Measurements from ENCODE around the gene ENAH.
"Not testable (repeated sequence)": the region's sequence is repeated elsewhere in the genome, so short reads cannot be mapped to it uniquely, and the experiment has no call there.

Gene ENAH

GRCh38 chr1:225645194-225645895 is 7.6 kb downstream of the ENAH start:
- DNase-seq (ENCODE audit: low read depth in 2 of 2), result no peak

GRCh38 chr1:225644666-225645065 is 8.3 kb downstream of the ENAH start:
- DNase-seq (ENCODE audit: low read depth in 2 of 2), result no peak

- no peak for DNase-seq (ENCODE audit: low read depth in 2 of 2)
Measured at GRCh38 chr1:225642177-225642576, 10.7 kb downstream of the ENAH start.

GRCh38 chr1:225638853-225639252 is 14.1 kb downstream of the ENAH start:
- no peak for DNase-seq (ENCODE audit: low read depth in 2 of 2)

- no peak for DNase-seq (ENCODE audit: low read depth in 2 of 2)
Measured at GRCh38 chr1:225637651-225638199, 15.2 kb downstream of the ENAH start.

GRCh38 chr1:225636992-225637391 is 15.9 kb downstream of the ENAH start:
- DNase-seq (ENCODE audit: low read depth in 2 of 2), result not testable (repeated sequence)

GRCh38 chr1:225635649-225636048 is 17.3 kb downstream of the ENAH start:
- no peak for DNase-seq (ENCODE audit: low read depth in 2 of 2)

- DNase-seq (ENCODE audit: low read depth in 2 of 2), result not testable (repeated sequence)
Measured at GRCh38 chr1:225632836-225633235, 20.1 kb downstream of the ENAH start.

DNA sequence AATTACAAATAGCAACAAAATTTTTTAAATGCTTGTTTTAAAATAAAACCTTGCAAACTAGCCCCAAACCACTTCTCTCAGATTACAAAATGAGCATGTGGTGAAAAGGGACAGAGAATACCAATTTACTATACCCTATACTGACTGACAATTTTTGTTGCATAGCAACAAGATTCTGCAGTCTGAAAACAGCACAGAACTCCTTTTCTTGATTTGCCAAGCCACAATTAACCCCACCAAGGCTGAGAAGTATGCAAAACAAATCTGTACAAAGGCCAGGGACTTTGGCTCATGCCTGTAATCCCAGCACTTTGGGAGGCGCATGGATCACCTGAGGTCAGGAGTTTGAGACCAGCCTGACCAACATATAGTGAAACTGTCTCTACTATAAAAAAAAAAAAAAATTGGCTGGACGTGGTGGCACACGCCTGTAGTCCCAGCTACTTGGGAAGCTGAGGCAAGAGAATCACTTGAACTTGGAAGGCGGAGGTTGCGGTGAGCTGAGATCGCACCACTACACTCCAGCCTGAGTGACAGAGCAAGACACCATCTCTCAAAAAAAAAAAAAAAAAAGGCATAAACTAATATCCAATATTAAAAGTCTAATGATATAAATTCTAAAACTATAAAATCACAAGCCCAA is 21.8 kb downstream of the ENAH start:
- no peak for DNase-seq (ENCODE audit: low read depth in 2 of 2)

DNA sequence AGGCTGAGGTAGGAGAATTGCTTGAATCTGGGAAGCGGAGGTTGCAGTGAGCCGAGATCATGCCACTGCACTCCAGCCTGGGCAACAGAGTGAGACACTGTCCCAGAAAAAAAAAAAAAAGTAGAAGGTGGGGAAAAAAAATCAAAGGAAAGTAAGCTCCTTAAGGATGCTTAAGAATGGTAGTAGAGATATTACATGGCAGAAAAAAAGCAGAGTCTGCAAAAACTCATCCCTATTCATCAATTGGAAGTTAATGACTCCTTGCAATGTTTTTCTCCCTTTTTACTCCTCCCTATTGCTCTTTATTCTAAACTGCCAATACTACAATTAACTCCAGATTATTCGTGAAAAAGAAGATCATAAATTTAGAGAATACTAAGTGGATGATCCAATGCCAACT is 23.4 kb downstream of the ENAH start:
- no peak for DNase-seq (ENCODE audit: low read depth in 2 of 2)

DNA sequence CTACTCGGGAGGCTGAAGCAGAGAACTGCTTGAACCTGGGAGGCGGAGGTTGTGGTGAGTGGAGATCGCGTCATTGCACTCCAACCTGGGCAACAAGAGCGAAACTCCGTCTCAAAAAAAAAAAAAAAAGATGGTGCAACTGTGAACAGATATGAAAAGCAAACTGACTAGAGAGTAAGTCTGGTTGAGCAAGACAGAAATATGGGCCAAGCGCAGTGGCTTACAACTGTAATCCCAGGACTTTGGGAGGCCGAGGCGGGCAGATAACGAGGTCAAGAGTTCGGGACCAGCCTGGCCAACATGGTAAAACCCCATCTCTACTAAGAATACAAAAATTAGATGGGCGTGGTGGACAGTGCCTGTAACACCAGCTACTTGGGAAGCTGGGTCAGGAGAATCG is 24.1 kb downstream of the ENAH start:
- not testable (repeated sequence) for DNase-seq (ENCODE audit: low read depth in 2 of 2)

GRCh38 chr1:225627304-225627947 is 25.5 kb downstream of the ENAH start:
- DNase-seq (ENCODE audit: low read depth in 2 of 2), result no peak

DNA sequence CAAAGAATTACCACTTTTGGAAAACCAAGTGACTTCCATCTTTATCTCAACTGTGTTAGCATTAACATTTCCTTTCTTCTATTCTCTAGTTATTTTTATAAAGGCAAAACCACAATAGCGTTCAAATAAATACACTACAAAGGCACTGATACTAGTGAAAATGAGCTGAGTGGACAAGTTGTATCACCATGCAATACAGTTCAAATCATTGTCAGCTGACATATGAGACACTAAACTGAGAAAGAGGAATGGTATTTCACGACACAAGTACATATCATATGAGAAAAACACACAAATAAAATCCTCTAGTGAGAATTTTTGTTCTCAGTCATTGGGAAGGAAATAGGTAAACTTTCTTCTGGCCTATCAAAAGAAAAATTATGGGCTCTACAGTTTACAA is 26.2 kb downstream of the ENAH start:
- DNase-seq (ENCODE audit: low read depth in 2 of 2), result no peak

DNA sequence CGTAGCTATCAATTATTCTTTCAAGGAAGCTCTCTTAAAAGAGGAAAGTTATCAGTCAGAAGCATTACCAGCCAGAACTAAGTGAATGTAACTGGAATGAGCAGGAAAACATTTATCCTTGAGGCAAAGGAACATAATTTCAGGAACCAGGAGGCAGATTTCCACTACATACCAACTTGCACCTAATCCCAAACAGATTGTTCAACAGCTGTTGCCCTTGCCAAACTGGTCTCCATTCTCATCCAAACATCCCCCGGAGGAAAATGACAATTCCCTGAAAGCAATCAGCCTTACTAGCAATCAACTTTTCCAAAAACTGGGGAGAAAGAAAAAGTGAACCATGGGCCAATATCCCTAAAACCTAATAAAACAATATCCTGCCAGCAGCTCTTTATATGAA is 35.0 kb downstream of the ENAH start:
- DNase-seq (ENCODE audit: low read depth in 2 of 2), result no peak

DNA sequence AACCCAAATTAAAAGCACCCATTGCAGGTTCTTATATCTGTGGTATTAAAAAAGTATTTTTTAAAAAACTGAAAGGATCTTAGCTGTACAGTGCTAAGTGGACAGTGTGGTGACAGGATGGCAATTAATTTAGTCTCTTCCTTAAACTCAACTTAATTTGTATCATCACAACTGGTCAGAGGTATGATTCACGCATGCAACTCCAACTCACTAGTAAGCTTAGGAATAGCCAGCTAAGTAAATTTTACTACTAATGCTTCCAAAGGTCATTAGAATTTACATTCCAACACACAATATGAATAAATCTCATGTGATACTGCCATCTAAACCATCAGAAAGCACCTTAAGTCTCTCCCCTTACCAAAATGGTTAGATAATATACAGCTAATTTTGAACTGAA is 35.4 kb downstream of the ENAH start:
- no peak for DNase-seq (ENCODE audit: low read depth in 2 of 2)

- not testable (repeated sequence) for DNase-seq (ENCODE audit: low read depth in 2 of 2)
Measured at GRCh38 chr1:225615403-225615790, 37.5 kb downstream of the ENAH start.

DNA sequence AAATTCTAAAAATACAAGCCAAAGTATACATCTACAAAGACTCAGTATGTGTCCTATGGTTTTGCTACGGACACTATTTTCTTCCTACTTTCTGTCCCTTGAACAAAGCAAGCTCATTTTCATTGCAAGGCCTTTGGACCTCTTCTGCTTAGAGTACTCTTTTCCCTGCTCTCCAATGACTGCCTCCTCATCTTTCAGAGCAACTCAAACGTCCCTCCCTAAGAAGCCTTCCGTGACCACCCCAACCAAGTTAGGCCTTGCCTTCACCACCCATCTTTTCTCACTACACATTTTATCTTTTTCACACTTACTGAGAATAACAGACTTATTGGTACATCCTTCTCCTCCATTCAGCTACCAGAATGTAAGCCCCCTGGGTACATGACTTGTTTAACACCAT is 39.9 kb downstream of the ENAH start:
- DNase-seq (ENCODE audit: low read depth in 2 of 2), result no peak

GRCh38 chr1:225612287-225612686 is 40.6 kb downstream of the ENAH start:
- no peak for DNase-seq (ENCODE audit: low read depth in 2 of 2)

DNA sequence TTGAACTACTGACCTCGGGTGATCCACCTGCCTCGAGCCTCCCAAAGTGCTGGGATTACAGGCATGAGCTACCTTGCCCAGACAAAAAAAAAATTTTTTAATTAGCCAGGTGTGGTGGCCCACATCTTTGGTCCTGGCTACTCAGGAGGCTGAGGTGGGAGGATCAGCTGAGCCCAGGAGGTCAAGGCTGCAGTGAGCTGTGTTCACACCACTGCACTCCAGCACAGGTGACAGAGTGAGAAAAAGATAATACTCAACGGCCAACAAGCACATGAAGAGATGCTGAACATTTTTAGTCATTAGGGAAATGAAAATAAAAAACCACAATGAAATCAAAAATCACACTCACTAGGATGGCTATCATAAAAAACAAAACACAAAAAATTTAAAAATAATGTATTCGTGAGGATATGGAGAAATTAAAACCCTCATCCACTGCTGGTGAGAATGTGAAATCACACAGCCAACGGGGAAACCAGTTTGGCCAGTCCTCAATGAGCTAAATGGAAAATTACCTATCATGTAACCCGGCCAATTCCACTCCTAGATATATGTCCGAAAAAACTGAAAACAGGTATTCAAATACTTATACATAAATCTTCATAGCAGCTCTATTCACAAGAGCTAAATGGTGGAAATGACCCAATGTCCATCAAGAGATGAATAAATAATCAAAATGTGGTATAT is 41.2 kb downstream of the ENAH start:
- DNase-seq (ENCODE audit: low read depth in 2 of 2), result no peak

DNA sequence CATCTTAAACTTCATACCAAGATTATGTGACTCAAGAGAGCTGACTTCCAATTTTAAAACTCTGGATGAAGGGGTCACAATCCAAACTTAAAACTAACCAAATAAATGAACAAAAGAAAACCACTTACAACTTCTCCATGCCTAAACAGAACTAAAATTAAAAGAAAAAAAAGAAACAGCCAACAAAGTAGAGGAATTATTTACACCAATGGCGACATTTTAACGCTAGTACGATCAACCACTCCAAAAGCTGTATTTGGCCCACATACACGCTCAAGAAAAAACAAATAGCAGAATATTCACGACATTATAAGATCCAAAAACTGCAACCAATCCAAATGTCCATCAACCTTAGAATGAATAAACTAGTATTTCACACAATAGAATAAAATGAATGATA is 42.4 kb downstream of the ENAH start:
- DNase-seq (ENCODE audit: low read depth in 2 of 2), result no peak

DNA sequence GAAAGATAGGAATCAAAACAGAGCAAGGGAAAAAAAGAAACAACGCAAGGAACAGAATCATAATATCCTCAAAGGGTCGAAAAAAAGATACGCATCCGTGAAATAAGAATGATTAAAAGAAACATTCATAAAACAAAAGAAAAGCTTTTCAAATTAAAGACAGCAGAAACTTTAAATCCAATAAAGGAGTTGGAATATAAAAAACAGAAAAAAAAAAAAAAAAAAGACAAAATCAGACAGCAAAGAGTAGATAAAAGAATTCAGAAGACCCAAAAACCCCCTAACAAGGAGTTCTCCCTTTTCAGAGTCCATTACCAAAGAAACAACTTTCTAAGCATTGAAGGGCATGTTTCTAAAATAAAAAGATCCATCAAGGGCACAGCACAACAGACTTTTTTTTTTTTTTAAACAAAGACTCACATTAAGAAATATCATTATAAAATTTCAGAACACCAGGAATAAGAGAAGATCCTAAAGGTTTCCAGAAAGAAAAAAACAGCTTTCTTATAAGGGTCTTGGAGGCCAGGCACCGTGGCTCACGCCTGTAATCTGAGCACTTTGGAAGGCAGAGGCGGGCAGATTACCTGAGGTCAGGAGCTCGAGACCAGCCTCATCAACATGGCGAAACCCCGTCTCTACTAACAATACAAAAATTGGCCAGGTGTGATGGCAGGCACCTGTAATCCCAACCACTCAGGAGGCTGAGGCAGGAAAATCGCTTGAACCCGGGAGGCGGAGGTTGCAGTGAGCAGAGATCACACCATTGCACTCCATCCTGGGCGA is 44.7 kb downstream of the ENAH start:
- DNase-seq (ENCODE audit: low read depth in 2 of 2), result no peak

DNA sequence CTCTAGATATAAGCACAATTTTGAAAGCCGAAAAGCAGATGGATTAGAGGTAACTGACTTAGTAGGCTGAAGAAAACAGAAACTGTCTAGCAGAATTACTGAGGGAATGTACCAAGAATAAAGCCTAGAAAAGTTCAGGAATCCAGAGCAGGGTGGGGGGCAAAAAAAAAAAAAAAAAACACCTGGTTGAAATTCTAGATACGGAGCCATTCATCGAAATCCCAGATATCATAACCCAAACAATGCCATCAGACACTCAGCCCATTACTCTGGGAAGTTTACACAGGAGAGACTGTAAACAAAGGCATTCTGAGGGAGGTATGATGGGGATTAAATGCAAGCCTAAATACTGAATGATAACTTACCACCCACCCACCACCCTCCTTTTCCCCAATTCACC is 45.6 kb downstream of the ENAH start:
- no peak for DNase-seq (ENCODE audit: low read depth in 2 of 2)

All from stimulated activated CD4-positive, alpha-beta T cell treated with anti-CD3 and anti-CD28 coated beads, Interleukin-1b, Interleukin-23, amount 100 ng/mL, for 1 hour (primary cell).